Measurements from ENCODE around the gene MYO1G. TPM values are rescaled to one million over a fixed set of nuclear protein-coding genes. Genes with fewer than 3 reads are reported as not detected.

The MYO1G gene
- total RNA-seq, 2 donors from 2014 or later = 0.11 to 0.33 TPM

DNA sequence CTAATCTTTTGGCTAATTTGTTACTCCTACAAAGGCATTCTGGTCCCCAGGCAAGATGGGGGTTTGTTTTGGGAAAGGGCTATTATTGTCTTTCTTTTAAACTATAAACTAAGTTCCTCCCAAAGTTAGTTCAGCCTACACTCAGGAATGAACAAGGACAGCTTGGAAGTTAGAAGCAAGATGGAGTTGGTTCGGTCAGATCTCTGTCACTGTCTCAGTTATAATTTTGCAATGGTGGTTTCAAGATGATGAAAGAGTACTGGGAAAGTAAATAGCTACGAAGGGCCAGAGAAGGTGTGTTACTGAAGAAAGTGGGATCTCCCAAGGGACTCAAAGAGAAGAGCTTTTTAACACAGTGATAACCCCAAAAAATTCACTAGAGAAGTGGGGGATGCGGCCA is 10.3 kb upstream of the MYO1G start:
- Histone ChIP-seq H3K4me1 (ENCODE audit: control insufficient read depth, insufficient read depth, low read length) (no peaks in the 10 kb centered on the region), H3K27me3 (ENCODE audit: control insufficient read depth, insufficient read depth, low read length, poor library complexity, severe bottlenecking) (no peaks in the 10 kb centered on the region), H3K4me3 (ENCODE audit: low read length) (no peak overlapping the region), H3K9me3 (ENCODE audit: control insufficient read depth, low read length) (no peaks in the 10 kb centered on the region), H3K9ac (ENCODE audit: extremely low read depth, low read length, poor library complexity, severe bottlenecking) (no peak overlapping the region), H3K27ac (ENCODE audit: low read depth, low read length) (no peak overlapping the region), H3K36me3 (ENCODE audit: control insufficient read depth, insufficient read depth, low read length) (peaks cover 16% of the 10 kb centered on the region)
- no peak for DNase-seq
- WGBS, 2 experiments (ENCODE audit: insufficient coverage in 1 of 2, insufficient read length in 1 of 2) = 93 to 94% methylated on average over 2 to 3 of the region's 3 CpGs
- peaks cover 25% of the 10 kb centered on the region for H3K36me3 Mint-ChIP-seq (ENCODE audit: low read depth)
- H3K27ac Mint-ChIP-seq = no peak overlapping the region
- peaks cover 37% of the 10 kb centered on the region for H3K4me1 Mint-ChIP-seq
- H3K4me3 Mint-ChIP-seq = no peak overlapping the region
- H3K27me3 Mint-ChIP-seq (ENCODE audit: insufficient read depth) = no peaks in the 10 kb centered on the region
- TF ChIP-seq, protein P1, sequence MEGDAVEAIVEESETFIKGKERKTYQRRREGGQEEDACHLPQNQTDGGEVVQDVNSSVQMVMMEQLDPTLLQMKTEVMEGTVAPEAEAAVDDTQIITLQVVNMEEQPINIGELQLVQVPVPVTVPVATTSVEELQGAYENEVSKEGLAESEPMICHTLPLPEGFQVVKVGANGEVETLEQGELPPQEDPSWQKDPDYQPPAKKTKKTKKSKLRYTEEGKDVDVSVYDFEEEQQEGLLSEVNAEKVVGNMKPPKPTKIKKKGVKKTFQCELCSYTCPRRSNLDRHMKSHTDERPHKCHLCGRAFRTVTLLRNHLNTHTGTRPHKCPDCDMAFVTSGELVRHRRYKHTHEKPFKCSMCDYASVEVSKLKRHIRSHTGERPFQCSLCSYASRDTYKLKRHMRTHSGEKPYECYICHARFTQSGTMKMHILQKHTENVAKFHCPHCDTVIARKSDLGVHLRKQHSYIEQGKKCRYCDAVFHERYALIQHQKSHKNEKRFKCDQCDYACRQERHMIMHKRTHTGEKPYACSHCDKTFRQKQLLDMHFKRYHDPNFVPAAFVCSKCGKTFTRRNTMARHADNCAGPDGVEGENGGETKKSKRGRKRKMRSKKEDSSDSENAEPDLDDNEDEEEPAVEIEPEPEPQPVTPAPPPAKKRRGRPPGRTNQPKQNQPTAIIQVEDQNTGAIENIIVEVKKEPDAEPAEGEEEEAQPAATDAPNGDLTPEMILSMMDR (conservative IDR thresholded peaks at IDR 0.05) = no peak
- H3K9me3 Mint-ChIP-seq = peaks cover 3% of the 10 kb centered on the region

GRCh38 chr7:44988701-44989100 is 9.9 kb upstream of the MYO1G start:
- Mint-ChIP-seq H3K27me3 (ENCODE audit: insufficient read depth) (no peaks in the 10 kb centered on the region), H3K27ac (no peak overlapping the region), H3K9me3 (peaks cover 3% of the 10 kb centered on the region), H3K4me3 (no peak overlapping the region), H3K4me1 (peaks cover 37% of the 10 kb centered on the region), H3K36me3 (ENCODE audit: low read depth) (peaks cover 30% of the 10 kb centered on the region)
- H3K9me3 ChIP-seq (ENCODE audit: control insufficient read depth, low read length) = no peaks in the 10 kb centered on the region
- H3K9ac ChIP-seq (ENCODE audit: extremely low read depth, low read length, poor library complexity, severe bottlenecking) = no peak overlapping the region
- H3K27me3 ChIP-seq (ENCODE audit: control insufficient read depth, insufficient read depth, low read length, poor library complexity, severe bottlenecking) = no peaks in the 10 kb centered on the region
- WGBS, 2 experiments (ENCODE audit: insufficient coverage in 1 of 2, insufficient read length in 1 of 2) = 88 to 91% methylated on average over 3 to 4 of the region's 4 CpGs
- no peaks in the 10 kb centered on the region for H3K4me1 ChIP-seq (ENCODE audit: control insufficient read depth, insufficient read depth, low read length)
- H3K27ac ChIP-seq (ENCODE audit: low read depth, low read length) = no peak overlapping the region
- DNase-seq = no peak
- H3K4me3 ChIP-seq (ENCODE audit: low read length) = no peak overlapping the region
- H3K36me3 ChIP-seq (ENCODE audit: control insufficient read depth, insufficient read depth, low read length) = peaks cover 20% of the 10 kb centered on the region
- TF ChIP-seq, protein P1 (conservative IDR thresholded peaks at IDR 0.05) = no peak

- TF ChIP-seq, protein P1 (conservative IDR thresholded peaks at IDR 0.05) = no peak
- Histone ChIP-seq H3K27ac (ENCODE audit: low read depth, low read length) (no peak overlapping the region), H3K27me3 (ENCODE audit: control insufficient read depth, insufficient read depth, low read length, poor library complexity, severe bottlenecking) (no peaks in the 10 kb centered on the region), H3K9ac (ENCODE audit: extremely low read depth, low read length, poor library complexity, severe bottlenecking) (no peak overlapping the region), H3K36me3 (ENCODE audit: control insufficient read depth, insufficient read depth, low read length) (peaks cover 27% of the 10 kb centered on the region), H3K4me1 (ENCODE audit: control insufficient read depth, insufficient read depth, low read length) (no peaks in the 10 kb centered on the region), H3K4me3 (ENCODE audit: low read length) (no peak overlapping the region), H3K9me3 (ENCODE audit: control insufficient read depth, low read length) (no peaks in the 10 kb centered on the region)
- peaks cover 3% of the 10 kb centered on the region for H3K9me3 Mint-ChIP-seq
- peaks cover 36% of the 10 kb centered on the region for H3K36me3 Mint-ChIP-seq (ENCODE audit: low read depth)
- H3K4me1 Mint-ChIP-seq = peaks cover 37% of the 10 kb centered on the region
- DNase-seq = no peak
- WGBS, 2 experiments (ENCODE audit: insufficient coverage in 1 of 2, insufficient read length in 1 of 2) = 89 to 90% methylated on average over 10 of the region's 10 CpGs
- no peaks in the 10 kb centered on the region for H3K27me3 Mint-ChIP-seq (ENCODE audit: insufficient read depth)
- H3K4me3 Mint-ChIP-seq = peak overlapping the region; percentile 99
- H3K27ac Mint-ChIP-seq = no peak overlapping the region
Measured at GRCh38 chr7:44987996-44988395, 9.2 kb upstream of the MYO1G start.
